ENCODE data around the gene CSNK1G2. TPM values are rescaled to one million over a fixed set of nuclear protein-coding genes. Genes with fewer than 3 reads are reported as not detected.

CSNK1G2 gene
- total RNA-seq, 3 donors from 2014 or later: 31.5 to 76.7 (median 68.2) TPM

- intact Hi-C loops (cut with DNase I; ENCODE audit: low total_unique reads): loop anchor here (5.0 kb wide), 1 partner anchor 52 kb away; no protein-coding TSS in a partner anchor
- DNase-seq (ENCODE audit: low spot score in 2 of 2): no peak
- H3K27ac ChIP-seq: peak overlapping the region in 1 of 2 donors; percentile 82
- peaks cover 0 to 6% of the 10 kb centered on the region in 2 donors for H3K4me1 ChIP-seq
- H3K9me3 ChIP-seq: no peaks in the 10 kb centered on the region
- TF ChIP-seq POLR2AphosphoS5 (IDR thresholded peaks at IDR 0.05) (no peak), CTCF (IDR thresholded peaks at IDR 0.05) (no peak), POLR2A (IDR thresholded peaks at IDR 0.05) (no peak)
- H3K27me3 ChIP-seq: no peaks in the 10 kb centered on the region
- no peaks in the 10 kb centered on the region for H3K36me3 ChIP-seq
- H3K4me3 ChIP-seq: peak overlapping the region; percentile 65 to 91 (median 72)
These were observed 74.0 kb downstream of the CSNK1G2 start for GRCh38 chr19:2014731-2015607.

- Histone ChIP-seq H3K9me3 (no peaks in the 10 kb centered on the region), H3K27me3 (no peaks in the 10 kb centered on the region), H3K4me1 (peaks cover 0 to 6% of the 10 kb centered on the region in 2 donors), H3K36me3 (no peaks in the 10 kb centered on the region), H3K4me3 (peak within 1 kb of the TSS; percentile 65 to 91 (median 72)), H3K27ac (peak within 1 kb of the TSS; percentile 78 to 82)
- DNase-seq (ENCODE audit: low spot score in 2 of 2): no peak
- intact Hi-C loops (cut with DNase I; ENCODE audit: low total_unique reads): loop anchor here (5.0 kb wide), 1 partner anchor 52 kb away; no protein-coding TSS in a partner anchor
- TF ChIP-seq POLR2A (IDR thresholded peaks at IDR 0.05) (no peak), CTCF (IDR thresholded peaks at IDR 0.05) (no peak), POLR2AphosphoS5 (IDR thresholded peaks at IDR 0.05) (no peak)
These were observed 74.6 kb downstream of the CSNK1G2 start, which contains the start of gene BTBD2 for GRCh38 chr19:2015608-2015950. TSS of gene BTBD2 (minus strand) at chr19:2015714. CDS start at chr19:2015703, 11 bp downstream.

- no peaks in the 10 kb centered on the region for H3K27me3 ChIP-seq
- peak; percentile 78 to 80 for DNase-seq (ENCODE audit: low spot score in 2 of 2)
- intact Hi-C loops (cut with DNase I; ENCODE audit: low total_unique reads): loop anchor here (5.0 kb wide), 1 partner anchor 51 kb away; no protein-coding TSS in a partner anchor
- no peaks in the 10 kb centered on the region for H3K36me3 ChIP-seq
- H3K4me3 ChIP-seq: peak overlapping the region in 2 of 3 donors; percentile 72 to 91
- H3K4me1 ChIP-seq: peaks cover 0 to 6% of the 10 kb centered on the region in 2 donors
- no peaks in the 10 kb centered on the region for H3K9me3 ChIP-seq
- TF ChIP-seq POLR2A (IDR thresholded peaks at IDR 0.05): no peak
- peak overlapping the region; percentile 74 to 78 for H3K27ac ChIP-seq
These were observed 75.3 kb downstream of the CSNK1G2 start for GRCh38 chr19:2016041-2016807.

GRCh38 chr19:2018752-2019151 lies 77.8 kb downstream of the CSNK1G2 start:
- Histone ChIP-seq H3K9me3 (no peaks in the 10 kb centered on the region), H3K27me3 (no peaks in the 10 kb centered on the region), H3K27ac (no peak overlapping the region), H3K4me1 (peaks cover 0 to 6% of the 10 kb centered on the region in 2 donors), H3K36me3 (no peaks in the 10 kb centered on the region), H3K4me3 (no peak overlapping the region)
- intact Hi-C loops (cut with DNase I; ENCODE audit: low total_unique reads): loop anchor here (5.0 kb wide), 1 partner anchor 49 kb away; no protein-coding TSS in a partner anchor
- TF ChIP-seq CTCF (IDR thresholded peaks at IDR 0.05) (no peak), POLR2A (IDR thresholded peaks at IDR 0.05) (no peak), POLR2AphosphoS5 (IDR thresholded peaks at IDR 0.05) (no peak)
- no peak for DNase-seq (ENCODE audit: low spot score in 2 of 2)

- no peak for TF ChIP-seq POLR2A (IDR thresholded peaks at IDR 0.05)
- Histone ChIP-seq H3K27me3 (no peaks in the 10 kb centered on the region), H3K4me3 (no peak overlapping the region), H3K4me1 (no peaks in the 10 kb centered on the region), H3K27ac (no peak overlapping the region), H3K9me3 (peaks cover 4 to 7% of the 10 kb centered on the region in 2 donors), H3K36me3 (no peaks in the 10 kb centered on the region)
- intact Hi-C loops (cut with DNase I; ENCODE audit: low total_unique reads): no loop called here
- no peak for DNase-seq (ENCODE audit: low spot score in 2 of 2)
These were observed 80.6 kb downstream of the CSNK1G2 start for GRCh38 chr19:2021453-2022140.
